GM12878 (cell line): Measurements from ENCODE around the gene MYL3. TPM values are rescaled to one million over a fixed set of nuclear protein-coding genes. Genes with fewer than 3 reads are reported as not detected.

ENCODE experiments used
- CBX3 ChIP-seq: fragments of 200-600 bp; sonication (generic); IDR thresholded peaks from 2 replicates; pipeline ENCODE4 v1.6.1; 2016; ENCODE audit warnings: low read depth, borderline replicate concordance
- CHD1 ChIP-seq: IDR thresholded peaks from 2 replicates; pipeline ENCODE4 v1.6.1; 2012; ENCODE audit warnings: low read depth, low read length, improper control_type of control experiment
- DPF2 ChIP-seq: fragments of 450-650 bp; IDR thresholded peaks from 2 replicates; pipeline ENCODE4 v1.6.1; 2017; ENCODE audit warnings: mild to moderate bottlenecking
- EGR1 ChIP-seq, 2 experiments: IDR thresholded peaks; 1 replicate in 1 of 2; 2 replicates in 1 of 2; pipeline ENCODE4 v1.6.1; 2011 to 2012; ENCODE audit warnings: low read depth in 2 of 2, low read length in 2 of 2, borderline replicate concordance in 1 of 2, mild to moderate bottlenecking in 1 of 2, moderate library complexity in 1 of 2
- FOXK2 ChIP-seq: fragments of 450-650 bp; IDR thresholded peaks from 2 replicates; pipeline ENCODE4 v1.6.1; 2017; ENCODE audit warnings: mild to moderate bottlenecking, moderate library complexity
- FOXM1 ChIP-seq: IDR thresholded peaks from 2 replicates; pipeline ENCODE4 v1.6.1; 2012; ENCODE audit warnings: low read depth, mild to moderate bottlenecking, inconsistent platforms, low read length, moderate library complexity
- GABPA ChIP-seq: IDR thresholded peaks from 2 replicates; pipeline ENCODE4 v1.6.1; 2014; ENCODE audit warnings: antibody characterized with exemption, low read depth, mild to moderate bottlenecking, inconsistent platforms
- HDAC6 ChIP-seq: fragments of 200-600 bp; sonication (generic); IDR thresholded peaks from one replicate; pipeline ENCODE4 v1.8.0; 2017; ENCODE audit warnings: antibody characterized with exemption; ENCODE audit not compliant: unreplicated experiment
- IRF4 ChIP-seq: IDR thresholded peaks from 2 replicates; pipeline ENCODE4 v1.6.1; 2011; ENCODE audit warnings: low read depth, low read length
- JUNB ChIP-seq: IDR thresholded peaks from 2 replicates; pipeline ENCODE4 v1.6.1; 2016; ENCODE audit warnings: antibody characterized with exemption, mild to moderate bottlenecking
- MEF2A ChIP-seq: IDR thresholded peaks from 2 replicates; pipeline ENCODE4 v1.6.1; 2011; ENCODE audit warnings: low read depth, mild to moderate bottlenecking, low read length, moderate library complexity; ENCODE audit not compliant: insufficient read depth
- MXI1 ChIP-seq: fragments of 150-350 bp; IDR thresholded peaks from 2 replicates; pipeline ENCODE4 v1.6.1; 2011; ENCODE audit warnings: low read depth, mild to moderate bottlenecking, inconsistent platforms, low read length, improper control_type of control experiment
- NR2C1 ChIP-seq: fragments of 450-650 bp; IDR thresholded peaks from 2 replicates; pipeline ENCODE4 v1.6.1; 2017; ENCODE audit warnings: antibody characterized with exemption, mild to moderate bottlenecking, moderate library complexity
- POLR2AphosphoS2 ChIP-seq: IDR thresholded peaks from 2 replicates; pipeline ENCODE4 v1.6.1; 2011; ENCODE audit warnings: low read depth, mild to moderate bottlenecking, low read length, improper control_type of control experiment, moderate library complexity
- RCOR1 ChIP-seq: conservative IDR thresholded peaks from 2 replicates; pipeline ENCODE4 v1.6.1; 2012; ENCODE audit warnings: low read depth, low read length, improper control_type of control experiment
- SREBF1 ChIP-seq: IDR thresholded peaks from 2 replicates; pipeline ENCODE4 v1.6.1; 2012; ENCODE audit warnings: mild to moderate bottlenecking, low read length
- TCF7 ChIP-seq: IDR thresholded peaks from 2 replicates; pipeline ENCODE4 v1.6.1; 2014; ENCODE audit warnings: antibody characterized with exemption, borderline replicate concordance
- WRNIP1 ChIP-seq: IDR thresholded peaks from 2 replicates; pipeline ENCODE4 v1.6.1; 2011; ENCODE audit warnings: low read depth, low read length, improper control_type of control experiment, borderline replicate concordance
- ZNF207 ChIP-seq: fragments of 450-650 bp; IDR thresholded peaks from 2 replicates; pipeline ENCODE4 v1.6.1; 2014; ENCODE audit warnings: antibody characterized with exemption, mild to moderate bottlenecking, borderline replicate concordance
- ZNF384 ChIP-seq: IDR thresholded peaks from 2 replicates; pipeline ENCODE4 v1.6.1; 2012; ENCODE audit warnings: low read depth, mild to moderate bottlenecking, low read length, improper control_type of control experiment, borderline replicate concordance
- ZSCAN29 ChIP-seq: fragments of 450-650 bp; IDR thresholded peaks from 2 replicates; pipeline ENCODE4 v1.6.1; 2017; ENCODE audit warnings: mild to moderate bottlenecking, moderate library complexity
- polyA plus RNA-seq, 11 experiments: library from polyadenylated mRNA; depleted of rRNA in 4 of 11; unstranded in 6 of 11; stranded (reverse) in 5 of 11; fragments of >200 nt; fragmentation: Nextera tagmentation in 4 of 11; fragmentation: Illumina TruSeq in 1 of 11; extraction: Ambion mirVana in 4 of 11; extraction: Trizol in 1 of 11; gene quantifications; 1 replicate in 1 of 11; 2 replicates in 10 of 11; pipeline versions ENCODE4 v1.2.1 to v1.2.3, GENCODE V29; 2011 to 2016; ENCODE audit warnings: inconsistent platforms in 2 of 11, missing spikeins in 2 of 11, low read depth in 1 of 11
- total RNA-seq, 4 experiments: library from RNA; depleted of rRNA in 3 of 4; stranded (reverse); fragments of >200 nt in 3 of 4; fragmentation: Illumina TruSeq in 1 of 4; extraction: Trizol in 1 of 4; gene quantifications; 2 replicates each; pipeline versions ENCODE4 v1.2.1 to v1.2.3, GENCODE V29; 2013 to 2021
- TF ChIP-seq, protein P1 (sequence below): IDR thresholded peaks from 2 replicates; pipeline ENCODE4 v1.6.1; 2012; ENCODE audit warnings: mild to moderate bottlenecking, low read depth, low read length
- TF ChIP-seq, protein P2 (sequence below), 3 experiments: IDR thresholded peaks in 2 of 3; conservative IDR thresholded peaks in 1 of 3; 2 replicates each; pipeline ENCODE4 v1.5.1; 2011; ENCODE audit warnings: low read depth in 3 of 3, low read length in 3 of 3, mild to moderate bottlenecking in 3 of 3, control low read depth in 2 of 3, moderate library complexity in 2 of 3, inconsistent platforms in 1 of 3, mixed read lengths in 1 of 3; ENCODE audit not compliant: control insufficient read depth in 2 of 3, insufficient read depth in 1 of 3; ENCODE audit errors: extremely low read depth in 1 of 3
- TF ChIP-seq, protein P3 (sequence below): IDR thresholded peaks from 2 replicates; pipeline ENCODE4 v1.6.1; 2012; ENCODE audit warnings: low read depth, low read length, improper control_type of control experiment
- TF ChIP-seq, protein P4 (sequence below): fragments of 450-650 bp; IDR thresholded peaks from 2 replicates; pipeline ENCODE4 v1.6.1; 2017; ENCODE audit warnings: borderline replicate concordance

The MYL3 gene
- total and polyA plus RNA-seq, 10 of the 15 experiments (the other 5 are each of a cell fraction or from before 2014, with no cell fraction given) = 0.40 TPM; not detected in 9

DNA sequence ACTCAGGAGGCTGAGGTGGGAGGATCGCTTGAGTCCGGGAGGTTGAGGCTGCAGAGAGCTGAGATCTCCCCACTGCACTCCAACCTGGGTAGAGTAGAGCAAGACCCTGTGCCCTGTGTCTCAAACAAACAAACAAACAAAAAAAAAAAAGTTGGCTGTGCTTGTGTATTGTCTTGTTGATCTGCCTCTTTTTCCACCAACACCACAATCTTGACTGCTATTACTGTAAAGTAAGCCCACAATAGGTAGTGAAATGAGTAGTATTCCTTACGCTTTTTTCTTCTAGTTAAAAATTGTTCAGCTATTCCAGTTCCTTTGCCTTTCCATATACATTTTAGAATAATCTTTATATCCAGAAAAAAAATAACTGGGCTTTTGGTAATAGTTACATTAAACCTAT lies 49.7 kb upstream of the MYL3 start (continued):
- TF ChIP-seq, protein P1, sequence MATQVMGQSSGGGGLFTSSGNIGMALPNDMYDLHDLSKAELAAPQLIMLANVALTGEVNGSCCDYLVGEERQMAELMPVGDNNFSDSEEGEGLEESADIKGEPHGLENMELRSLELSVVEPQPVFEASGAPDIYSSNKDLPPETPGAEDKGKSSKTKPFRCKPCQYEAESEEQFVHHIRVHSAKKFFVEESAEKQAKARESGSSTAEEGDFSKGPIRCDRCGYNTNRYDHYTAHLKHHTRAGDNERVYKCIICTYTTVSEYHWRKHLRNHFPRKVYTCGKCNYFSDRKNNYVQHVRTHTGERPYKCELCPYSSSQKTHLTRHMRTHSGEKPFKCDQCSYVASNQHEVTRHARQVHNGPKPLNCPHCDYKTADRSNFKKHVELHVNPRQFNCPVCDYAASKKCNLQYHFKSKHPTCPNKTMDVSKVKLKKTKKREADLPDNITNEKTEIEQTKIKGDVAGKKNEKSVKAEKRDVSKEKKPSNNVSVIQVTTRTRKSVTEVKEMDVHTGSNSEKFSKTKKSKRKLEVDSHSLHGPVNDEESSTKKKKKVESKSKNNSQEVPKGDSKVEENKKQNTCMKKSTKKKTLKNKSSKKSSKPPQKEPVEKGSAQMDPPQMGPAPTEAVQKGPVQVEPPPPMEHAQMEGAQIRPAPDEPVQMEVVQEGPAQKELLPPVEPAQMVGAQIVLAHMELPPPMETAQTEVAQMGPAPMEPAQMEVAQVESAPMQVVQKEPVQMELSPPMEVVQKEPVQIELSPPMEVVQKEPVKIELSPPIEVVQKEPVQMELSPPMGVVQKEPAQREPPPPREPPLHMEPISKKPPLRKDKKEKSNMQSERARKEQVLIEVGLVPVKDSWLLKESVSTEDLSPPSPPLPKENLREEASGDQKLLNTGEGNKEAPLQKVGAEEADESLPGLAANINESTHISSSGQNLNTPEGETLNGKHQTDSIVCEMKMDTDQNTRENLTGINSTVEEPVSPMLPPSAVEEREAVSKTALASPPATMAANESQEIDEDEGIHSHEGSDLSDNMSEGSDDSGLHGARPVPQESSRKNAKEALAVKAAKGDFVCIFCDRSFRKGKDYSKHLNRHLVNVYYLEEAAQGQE = no peak
- TF ChIP-seq HDAC6 = no peak
- TF ChIP-seq CBX3 = no peak
- TF ChIP-seq GABPA = no peak
- TF ChIP-seq, protein P2, sequence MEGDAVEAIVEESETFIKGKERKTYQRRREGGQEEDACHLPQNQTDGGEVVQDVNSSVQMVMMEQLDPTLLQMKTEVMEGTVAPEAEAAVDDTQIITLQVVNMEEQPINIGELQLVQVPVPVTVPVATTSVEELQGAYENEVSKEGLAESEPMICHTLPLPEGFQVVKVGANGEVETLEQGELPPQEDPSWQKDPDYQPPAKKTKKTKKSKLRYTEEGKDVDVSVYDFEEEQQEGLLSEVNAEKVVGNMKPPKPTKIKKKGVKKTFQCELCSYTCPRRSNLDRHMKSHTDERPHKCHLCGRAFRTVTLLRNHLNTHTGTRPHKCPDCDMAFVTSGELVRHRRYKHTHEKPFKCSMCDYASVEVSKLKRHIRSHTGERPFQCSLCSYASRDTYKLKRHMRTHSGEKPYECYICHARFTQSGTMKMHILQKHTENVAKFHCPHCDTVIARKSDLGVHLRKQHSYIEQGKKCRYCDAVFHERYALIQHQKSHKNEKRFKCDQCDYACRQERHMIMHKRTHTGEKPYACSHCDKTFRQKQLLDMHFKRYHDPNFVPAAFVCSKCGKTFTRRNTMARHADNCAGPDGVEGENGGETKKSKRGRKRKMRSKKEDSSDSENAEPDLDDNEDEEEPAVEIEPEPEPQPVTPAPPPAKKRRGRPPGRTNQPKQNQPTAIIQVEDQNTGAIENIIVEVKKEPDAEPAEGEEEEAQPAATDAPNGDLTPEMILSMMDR (IDR thresholded peaks at IDR 0.05 in 2 of 3, conservative IDR thresholded peaks at IDR 0.05 in 1 of 3; ENCODE audit: control insufficient read depth in 2 of 3, extremely low read depth in 1 of 3, insufficient read depth in 1 of 3, low read depth in 3 of 3, low read length in 3 of 3) = no peak
- TF ChIP-seq SREBF1 = no peak
- no peak for TF ChIP-seq FOXK2
- TF ChIP-seq TCF7 = no peak
- TF ChIP-seq, protein P3, sequence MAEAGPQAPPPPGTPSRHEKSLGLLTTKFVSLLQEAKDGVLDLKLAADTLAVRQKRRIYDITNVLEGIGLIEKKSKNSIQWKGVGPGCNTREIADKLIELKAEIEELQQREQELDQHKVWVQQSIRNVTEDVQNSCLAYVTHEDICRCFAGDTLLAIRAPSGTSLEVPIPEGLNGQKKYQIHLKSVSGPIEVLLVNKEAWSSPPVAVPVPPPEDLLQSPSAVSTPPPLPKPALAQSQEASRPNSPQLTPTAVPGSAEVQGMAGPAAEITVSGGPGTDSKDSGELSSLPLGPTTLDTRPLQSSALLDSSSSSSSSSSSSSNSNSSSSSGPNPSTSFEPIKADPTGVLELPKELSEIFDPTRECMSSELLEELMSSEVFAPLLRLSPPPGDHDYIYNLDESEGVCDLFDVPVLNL = no peak
- peak; percentile 68; the same call in 1 of the 2 replicates for TF ChIP-seq IRF4
- TF ChIP-seq JUNB = peak; percentile 71
- 0 out of 2 replicates have a peak, but pooled peaks have one; percentile 37 for TF ChIP-seq MEF2A
- no peak for TF ChIP-seq RCOR1
- TF ChIP-seq, protein P4, sequence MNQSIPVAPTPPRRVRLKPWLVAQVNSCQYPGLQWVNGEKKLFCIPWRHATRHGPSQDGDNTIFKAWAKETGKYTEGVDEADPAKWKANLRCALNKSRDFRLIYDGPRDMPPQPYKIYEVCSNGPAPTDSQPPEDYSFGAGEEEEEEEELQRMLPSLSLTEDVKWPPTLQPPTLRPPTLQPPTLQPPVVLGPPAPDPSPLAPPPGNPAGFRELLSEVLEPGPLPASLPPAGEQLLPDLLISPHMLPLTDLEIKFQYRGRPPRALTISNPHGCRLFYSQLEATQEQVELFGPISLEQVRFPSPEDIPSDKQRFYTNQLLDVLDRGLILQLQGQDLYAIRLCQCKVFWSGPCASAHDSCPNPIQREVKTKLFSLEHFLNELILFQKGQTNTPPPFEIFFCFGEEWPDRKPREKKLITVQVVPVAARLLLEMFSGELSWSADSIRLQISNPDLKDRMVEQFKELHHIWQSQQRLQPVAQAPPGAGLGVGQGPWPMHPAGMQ = no peak
- TF ChIP-seq WRNIP1 = no peak
- TF ChIP-seq DPF2 = no peak
- TF ChIP-seq FOXM1 = no peak
- TF ChIP-seq CHD1 = no peak
- TF ChIP-seq ZNF207 = no peak
- TF ChIP-seq ZSCAN29 = no peak
- TF ChIP-seq POLR2AphosphoS2 = no peak
- TF ChIP-seq NR2C1 = no peak
- TF ChIP-seq EGR1 (IDR thresholded peaks at IDR 0.05; ENCODE audit: borderline replicate concordance in 1 of 2, low read depth in 2 of 2, low read length in 2 of 2) = no peak
- TF ChIP-seq ZNF384 = 0 out of 2 replicates have a peak, but pooled peaks have one; percentile 24
- TF ChIP-seq MXI1 = no peak
